Astrocyte (in vitro differentiated cells and primary cell): ENCODE data around the gene PCDHGB3. TPM values are rescaled to one million over a fixed set of nuclear protein-coding genes. Genes with fewer than 3 reads are reported as not detected.
A peak's percentile ranks its signal among the peaks of the same experiment; 100 is the strongest.

Experiments used
- DNase-seq: peaks from one replicate; pipeline ENCODE4 v3.0.0-alpha.2; 2010; ENCODE audit warnings: low read depth
- FAIRE-seq: peaks from 2 replicates; lab custom pipeline; 2011; peaks lifted over from hg19 to GRCh38; lab: Jason Lieb, UNC
- H2AFZ ChIP-seq: 2 replicates; pipeline ENCODE4 v1.6.0; 2012; ENCODE audit warnings: low read depth, low read length, inconsistent platforms
- H3K27ac ChIP-seq: 2 replicates; pipeline ENCODE4 v1.5.1; 2011; ENCODE audit warnings: low read depth, low read length, inconsistent platforms
- H3K27me3 ChIP-seq: 2 replicates; pipeline ENCODE4 v1.6.0; 2011; ENCODE audit warnings: low read length, inconsistent platforms; ENCODE audit not compliant: insufficient read depth
- H3K36me3 ChIP-seq: 2 replicates; pipeline ENCODE4 v1.5.1; 2011; ENCODE audit warnings: low read length, inconsistent platforms; ENCODE audit not compliant: insufficient read depth
- H3K4me1 ChIP-seq: 2 replicates; pipeline ENCODE4 v1.5.1; 2011; ENCODE audit warnings: low read length, inconsistent platforms; ENCODE audit not compliant: insufficient read depth
- H3K4me2 ChIP-seq: 2 replicates; pipeline ENCODE4 v1.6.0; 2012; ENCODE audit warnings: low read length, inconsistent platforms
- H3K4me3 ChIP-seq: 2 replicates; pipeline ENCODE4 v1.5.1; 2011; ENCODE audit warnings: low read depth, mild to moderate bottlenecking, low read length, inconsistent platforms; ENCODE audit not compliant: insufficient read depth
- H3K79me2 ChIP-seq: 2 replicates; pipeline ENCODE4 v1.6.0; 2012; ENCODE audit warnings: mild to moderate bottlenecking, low read length, inconsistent platforms; ENCODE audit not compliant: insufficient read depth
- H3K9ac ChIP-seq: 2 replicates; pipeline ENCODE4 v1.6.0; 2012; ENCODE audit warnings: mild to moderate bottlenecking, low read length, inconsistent platforms
- H3K9me3 ChIP-seq: 2 replicates; pipeline ENCODE4 v1.5.1; 2012; ENCODE audit warnings: low read depth, mild to moderate bottlenecking, low read length, inconsistent platforms; ENCODE audit not compliant: insufficient read depth
- H4K20me1 ChIP-seq: 2 replicates; pipeline ENCODE4 v1.6.0; 2012; ENCODE audit warnings: low read length, inconsistent platforms; ENCODE audit not compliant: insufficient read depth
- H3K27ac Mint-ChIP-seq: one replicate; pipeline ENCODE4 v1.8.0; 2021; ENCODE audit warnings: mild to moderate bottlenecking, mixed read lengths; ENCODE audit not compliant: unreplicated experiment
- H3K27me3 Mint-ChIP-seq: one replicate; pipeline ENCODE4 v1.8.0; 2021; ENCODE audit warnings: low read depth, mixed read lengths; ENCODE audit not compliant: unreplicated experiment
- H3K36me3 Mint-ChIP-seq: one replicate; pipeline ENCODE4 v1.8.0; 2021; ENCODE audit warnings: low read depth, mixed read lengths; ENCODE audit not compliant: unreplicated experiment
- H3K4me1 Mint-ChIP-seq: one replicate; pipeline ENCODE4 v1.8.0; 2021; ENCODE audit warnings: low read depth, mixed read lengths; ENCODE audit not compliant: unreplicated experiment
- H3K4me3 Mint-ChIP-seq: one replicate; pipeline ENCODE4 v1.8.0; 2021; ENCODE audit warnings: mild to moderate bottlenecking, moderate library complexity, mixed read lengths; ENCODE audit not compliant: unreplicated experiment
- H3K9me3 Mint-ChIP-seq: one replicate; pipeline ENCODE4 v1.8.0; 2021; ENCODE audit warnings: mild to moderate bottlenecking, mixed read lengths; ENCODE audit not compliant: unreplicated experiment
- CTCF ChIP-seq: IDR thresholded peaks from 2 replicates; pipeline ENCODE4 v1.5.1; 2011; ENCODE audit warnings: low read depth, mild to moderate bottlenecking, inconsistent platforms, low read length, moderate library complexity; ENCODE audit not compliant: insufficient read depth
- EZH2 ChIP-seq: IDR thresholded peaks from 2 replicates; pipeline ENCODE4 v1.6.1; 2012; ENCODE audit warnings: mild to moderate bottlenecking, low read length, inconsistent platforms; ENCODE audit not compliant: insufficient read depth
- total RNA-seq: library from RNA; stranded (reverse); gene quantifications from 2 replicates; pipeline ENCODE4 v1.2.1, GENCODE V29; 2021

Gene PCDHGB3
- total RNA-seq, 1 donor from 2014 or later, result 0.14 TPM

GRCh38 chr5:141389153-141390042 is 19.4 kb downstream of the PCDHGB3 start:
- H3K9ac ChIP-seq, result no peak overlapping the region
- no peak for FAIRE-seq

GRCh38 chr5:141392429-141393198 is 22.6 kb downstream of the PCDHGB3 start, which contains the start of gene PCDHGA8:
Gene PCDHGA8, plus strand, starts transcription at chr5:141392633. Its CDS starts 181 bp downstream, at chr5:141392814.
- no peaks in the 10 kb centered on the region for H3K27me3 Mint-ChIP-seq
- H3K9me3 Mint-ChIP-seq, result peaks cover 44% of the 10 kb centered on the region
- DNase-seq (no peak), FAIRE-seq (no peak)
- H2AFZ ChIP-seq, result peak within 1 kb of the TSS; percentile 20
- H3K9ac ChIP-seq, result no peak within 1 kb of the TSS
- no peak within 1 kb of the TSS for H3K4me2 ChIP-seq
- no peaks in the 10 kb centered on the region for H4K20me1 ChIP-seq
- no peak within 1 kb of the TSS for H3K27ac Mint-ChIP-seq
- H3K27me3 ChIP-seq, result no peaks in the 10 kb centered on the region
- H3K4me1 ChIP-seq, result no peaks in the 10 kb centered on the region
- no peak within 1 kb of the TSS for H3K27ac ChIP-seq
- H3K36me3 Mint-ChIP-seq, result peaks cover 28% of the 10 kb centered on the region
- H3K4me1 Mint-ChIP-seq, result peaks cover 1% of the 10 kb centered on the region
- no peaks in the 10 kb centered on the region for H3K79me2 ChIP-seq
- no peak within 1 kb of the TSS for H3K4me3 Mint-ChIP-seq
- peaks cover 47% of the 10 kb centered on the region for H3K9me3 ChIP-seq
- TF ChIP-seq CTCF, result no peak
- no peak for TF ChIP-seq EZH2
- H3K36me3 ChIP-seq, result no peaks in the 10 kb centered on the region
- no peak within 1 kb of the TSS for H3K4me3 ChIP-seq

More at GRCh38 chr5:141389153-141390042, 19.4 kb downstream of the PCDHGB3 start:
- Histone ChIP-seq H3K36me3 (no peaks in the 10 kb centered on the region), H3K4me3 (no peak overlapping the region), H3K9me3 (peaks cover 48% of the 10 kb centered on the region), H3K79me2 (no peaks in the 10 kb centered on the region), H2AFZ (no peak overlapping the region), H3K4me1 (no peaks in the 10 kb centered on the region), H3K27me3 (no peaks in the 10 kb centered on the region), H3K27ac (no peak overlapping the region), H4K20me1 (no peaks in the 10 kb centered on the region), H3K4me2 (no peak overlapping the region)
- Mint-ChIP-seq H3K27ac (no peak overlapping the region), H3K9me3 (peaks cover 43% of the 10 kb centered on the region), H3K36me3 (peaks cover 24% of the 10 kb centered on the region), H3K4me3 (no peak overlapping the region), H3K27me3 (no peaks in the 10 kb centered on the region), H3K4me1 (peaks cover 1% of the 10 kb centered on the region)
- DNase-seq, result no peak
- TF ChIP-seq CTCF (no peak), EZH2 (no peak)
